Suprapubic skin (tissue), 4 donors: ENCODE data around the gene IGFLR1. TPM values are rescaled to one million over a fixed set of nuclear protein-coding genes. Genes with fewer than 3 reads are reported as not detected.
A peak's percentile ranks its signal among the peaks of the same experiment; 100 is the strongest.

ENCODE experiments used
- DNase-seq, 2 donors: peaks; one replicate each; pipeline ENCODE4 v3.0.0-alpha.2; 2019; ENCODE audit warnings: low spot score in 2 of 2
- H3K27ac ChIP-seq: fragments of 200-600 bp; sonication (generic); one replicate; pipeline ENCODE4 v1.5.1; 2019
- H3K27me3 ChIP-seq: fragments of 200-600 bp; sonication (generic); one replicate; pipeline ENCODE4 v1.5.1; 2019
- H3K36me3 ChIP-seq: fragments of 200-600 bp; sonication (generic); one replicate; pipeline ENCODE4 v1.5.1; 2019
- H3K4me1 ChIP-seq: fragments of 200-600 bp; sonication (generic); one replicate; pipeline ENCODE4 v1.5.1; 2019
- H3K4me3 ChIP-seq: fragments of 200-600 bp; sonication (generic); one replicate; pipeline ENCODE4 v1.5.1; 2019; ENCODE audit warnings: mild to moderate bottlenecking
- H3K9me3 ChIP-seq: fragments of 200-600 bp; sonication (generic); one replicate; pipeline ENCODE4 v1.5.1; 2019
- CTCF ChIP-seq, 2 donors: fragments of 200-600 bp in 1 of 2; fragments of 450-650 bp in 1 of 2; sonication (generic) in 1 of 2; IDR thresholded peaks; one replicate each; pipeline ENCODE4 v1.5.1; 2016 to 2019; ENCODE audit warnings: antibody characterized with exemption in 2 of 2, mild to moderate bottlenecking in 1 of 2, moderate library complexity in 1 of 2
- EP300 ChIP-seq: sonication (generic); formaldehyde crosslinking; IDR thresholded peaks from one replicate; pipeline ENCODE4 v1.6.1; 2017; ENCODE audit warnings: antibody characterized with exemption
- POLR2A ChIP-seq, 2 donors: fragments of 450-650 bp; IDR thresholded peaks; one replicate each; pipeline ENCODE4 v1.6.1; 2017; ENCODE audit warnings: antibody characterized with exemption in 2 of 2, mild to moderate bottlenecking in 2 of 2, moderate library complexity in 2 of 2
- POLR2AphosphoS5 ChIP-seq, 3 donors: sonication (generic); formaldehyde crosslinking; IDR thresholded peaks; one replicate each; pipeline ENCODE4 v1.6.1; 2017; ENCODE audit warnings: antibody characterized with exemption in 3 of 3
- WGBS: methylation state at CpG from one replicate; pipeline ENCODE4 v1.1.5; 2018; 5-methylcytosine and 5-hydroxymethylcytosine counted together
- total RNA-seq, 4 donors: library from RNA; depleted of rRNA; stranded (reverse); fragments of >200 nt; gene quantifications; one replicate each; pipeline ENCODE4 v1.1.0, GENCODE V29; 2016

Gene IGFLR1
- total RNA-seq, 4 donors from 2014 or later: 3.3 to 8.5 (median 6.9) TPM

- no peaks in the 10 kb centered on the region for H3K9me3 ChIP-seq
- peak; percentile 98 to 99 for DNase-seq
- WGBS: 0% methylated on average over 24 of the region's 40 CpGs
- peaks cover 5% of the 10 kb centered on the region for H3K36me3 ChIP-seq
- peaks cover 51% of the 10 kb centered on the region for H3K4me1 ChIP-seq
- peak within 1 kb of the TSS; percentile 100 for H3K27ac ChIP-seq
- TF ChIP-seq POLR2A (IDR thresholded peaks at IDR 0.05): peak in 1 of 2 donors; percentile 22
- no peak for TF ChIP-seq CTCF (IDR thresholded peaks at IDR 0.05)
- no peak for TF ChIP-seq EP300
- peak in 1 of 3 donors; percentile 40 for TF ChIP-seq POLR2AphosphoS5 (IDR thresholded peaks at IDR 0.05)
- peak within 1 kb of the TSS; percentile 86 for H3K4me3 ChIP-seq
- no peaks in the 10 kb centered on the region for H3K27me3 ChIP-seq
Measured at GRCh38 chr19:35745328-35746086, 3.3 kb upstream of the IGFLR1 start, which contains the start of the genes PSENEN and U2AF1L4. Gene PSENEN, plus strand, starts transcription at chr19:35745651. Its CDS starts 280 bp downstream, at chr19:35745931. Gene U2AF1L4, minus strand, starts transcription at chr19:35745418. Its CDS starts 27 bp downstream, at chr19:35745391.

- peak; percentile 98 to 99 for DNase-seq
- WGBS: 7% methylated on average over 39 of the region's 41 CpGs
- Histone ChIP-seq H3K36me3 (peaks cover 5% of the 10 kb centered on the region), H3K27me3 (no peaks in the 10 kb centered on the region), H3K27ac (peak overlapping the region; percentile 100), H3K9me3 (no peaks in the 10 kb centered on the region), H3K4me3 (peak overlapping the region; percentile 86), H3K4me1 (peaks cover 53% of the 10 kb centered on the region)
- TF ChIP-seq EP300 (no peak), POLR2A (IDR thresholded peaks at IDR 0.05) (no peak), POLR2AphosphoS5 (IDR thresholded peaks at IDR 0.05) (peak in 1 of 3 donors; percentile 10), CTCF (IDR thresholded peaks at IDR 0.05) (peak in 1 of 2 donors; percentile 27)
Measured at GRCh38 chr19:35744430-35745327, 2.4 kb upstream of the IGFLR1 start.

GRCh38 chr19:35743640-35744429, 1.6 kb upstream of the IGFLR1 start:
- H3K4me1 ChIP-seq: peaks cover 48% of the 10 kb centered on the region
- DNase-seq: no peak
- no peaks in the 10 kb centered on the region for H3K9me3 ChIP-seq
- no peak overlapping the region for H3K27ac ChIP-seq
- H3K27me3 ChIP-seq: no peaks in the 10 kb centered on the region
- peaks cover 7% of the 10 kb centered on the region for H3K36me3 ChIP-seq
- H3K4me3 ChIP-seq: peak overlapping the region; percentile 86
- WGBS: 91% methylated on average over 19 of the region's 19 CpGs
- TF ChIP-seq CTCF (IDR thresholded peaks at IDR 0.05): no peak
- TF ChIP-seq EP300: no peak
- no peak for TF ChIP-seq POLR2A (IDR thresholded peaks at IDR 0.05)
- no peak for TF ChIP-seq POLR2AphosphoS5 (IDR thresholded peaks at IDR 0.05)

GRCh38 chr19:35741203-35741515, 1.1 kb downstream of the IGFLR1 start:
- peak overlapping the region; percentile 69 for H3K4me3 ChIP-seq
- no peaks in the 10 kb centered on the region for H3K9me3 ChIP-seq
- peak overlapping the region; percentile 79 for H3K27ac ChIP-seq
- TF ChIP-seq POLR2AphosphoS5 (IDR thresholded peaks at IDR 0.05): no peak
- no peak for TF ChIP-seq POLR2A (IDR thresholded peaks at IDR 0.05)
- TF ChIP-seq EP300: no peak
- no peak for TF ChIP-seq CTCF (IDR thresholded peaks at IDR 0.05)
- no peaks in the 10 kb centered on the region for H3K27me3 ChIP-seq
- peaks cover 34% of the 10 kb centered on the region for H3K4me1 ChIP-seq
- H3K36me3 ChIP-seq: peaks cover 32% of the 10 kb centered on the region
- DNase-seq: no peak
- 9% methylated on average over 12 of the region's 12 CpGs for WGBS
